COLO829 (cell line): ENCODE results near the gene ADAMTSL2.
A peak's percentile ranks its signal among the peaks of the same experiment; 100 is the strongest.
"Not testable (repeated sequence)": the region's sequence is repeated elsewhere in the genome, so short reads cannot be mapped to it uniquely, and the experiment has no call there.

ENCODE experiments used
- DNase-seq: peaks from one replicate; pipeline ENCODE4 v3.0.0; 2012; ENCODE audit warnings: low spot score

The ADAMTSL2 gene

GRCh38 chr9:133558191-133559126, 24.0 kb downstream of the ADAMTSL2 start:
- DNase-seq = peak; percentile 92

DNA sequence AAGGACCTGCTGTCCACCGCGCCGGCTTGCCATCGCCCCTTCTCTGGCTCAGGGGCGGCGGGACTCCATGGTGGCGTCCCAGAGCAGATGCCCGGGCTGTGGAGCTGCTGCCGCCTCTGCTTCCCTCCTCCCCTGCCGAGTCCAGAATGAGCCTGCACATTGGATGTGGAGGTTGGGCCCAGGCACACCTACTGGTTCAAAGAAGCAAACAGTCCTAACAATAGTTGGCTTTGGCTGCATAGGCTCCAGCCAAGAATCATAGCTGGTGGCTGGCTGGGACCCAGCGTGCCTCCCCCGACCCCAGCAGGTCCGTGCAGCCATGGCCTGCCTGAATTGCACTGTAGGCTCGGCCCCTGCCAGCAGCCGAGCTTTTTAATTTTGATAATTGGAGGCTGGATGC, 25.8 kb downstream of the ADAMTSL2 start:
- no peak for DNase-seq

DNA sequence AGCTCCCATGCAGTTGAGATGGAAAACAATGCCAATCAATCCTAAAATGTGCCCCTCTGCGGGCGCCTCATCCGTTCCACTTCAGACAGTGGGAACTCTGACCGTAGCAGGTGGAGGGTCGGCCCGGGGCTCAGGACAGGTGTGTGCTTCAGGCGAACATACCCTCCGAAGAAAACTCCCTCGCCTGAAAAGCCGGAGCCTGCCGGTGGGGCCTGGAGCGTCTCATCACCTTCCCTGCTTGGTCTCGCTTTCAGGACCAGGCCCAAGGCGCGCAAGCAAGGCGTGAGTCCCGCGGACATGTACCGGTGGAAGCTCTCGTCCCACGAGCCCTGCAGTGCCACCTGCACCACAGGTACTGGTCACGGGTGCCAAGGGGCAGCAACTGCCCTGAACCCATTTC, 26.4 kb downstream of the ADAMTSL2 start:
- DNase-seq = no peak

- DNase-seq = no peak
These were observed 27.6 kb downstream of the ADAMTSL2 start for GRCh38 chr9:133561976-133562554.

DNA sequence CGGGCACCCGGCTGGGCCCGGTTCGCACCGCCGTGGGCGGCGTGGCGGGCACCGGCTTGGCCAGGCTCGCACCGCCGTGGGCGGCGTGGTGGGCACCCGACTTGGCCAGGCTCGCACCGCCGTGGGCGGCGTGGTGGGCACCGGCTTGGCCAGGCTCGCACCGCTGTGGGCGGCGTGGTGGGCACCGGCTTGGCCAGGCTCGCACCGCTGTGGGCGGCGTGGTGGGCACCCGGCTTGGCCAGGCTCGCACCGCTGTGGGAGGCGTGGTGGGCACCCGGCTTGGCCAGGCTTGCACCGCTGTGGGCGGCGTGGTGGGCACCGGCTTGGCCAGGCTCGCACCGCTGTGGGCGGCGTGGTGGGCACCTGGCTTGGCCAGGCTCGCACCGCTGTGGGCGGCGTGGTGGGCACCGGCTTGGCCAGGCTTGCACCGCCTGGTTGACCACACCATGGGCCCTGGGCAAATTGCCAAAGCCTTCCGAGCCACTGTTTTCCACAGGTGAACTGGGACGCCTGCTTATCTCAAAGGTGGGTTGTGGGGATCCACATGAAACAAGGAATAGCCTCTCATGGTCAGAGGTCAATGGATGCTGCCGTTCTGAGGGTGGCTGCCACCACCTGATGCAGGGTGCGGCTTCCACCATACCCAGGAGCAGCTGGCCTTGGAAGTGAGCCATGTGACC, 28.2 kb downstream of the ADAMTSL2 start:
- DNase-seq = no peak

DNA sequence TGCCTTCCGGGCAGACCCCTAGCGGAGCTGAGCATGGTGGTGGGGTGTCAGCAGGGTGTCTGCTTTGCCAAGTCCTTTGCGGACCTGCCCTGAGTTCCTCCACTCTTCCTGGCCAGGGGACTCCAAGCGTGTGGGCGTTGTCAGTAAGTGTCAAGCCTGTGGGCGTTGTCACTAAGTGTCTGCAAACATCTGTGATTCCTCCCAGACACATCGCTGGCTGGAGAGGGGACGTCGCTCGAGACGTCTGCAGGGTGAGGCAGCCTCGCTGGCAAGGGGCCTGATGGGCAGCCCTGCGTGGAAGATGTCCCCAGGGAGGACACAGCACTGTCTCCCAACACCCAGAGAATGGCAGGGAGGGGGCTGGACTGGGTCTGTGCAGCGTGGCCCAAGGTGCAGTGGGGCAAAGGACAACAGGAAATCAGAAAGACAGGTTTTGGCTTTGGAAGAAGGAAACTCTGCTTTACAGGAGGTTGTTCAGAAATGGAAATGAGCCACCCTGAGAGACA, 28.8 kb downstream of the ADAMTSL2 start:
- no peak for DNase-seq

- not testable (repeated sequence) for DNase-seq
These were observed 29.3 kb downstream of the ADAMTSL2 start for GRCh38 chr9:133563814-133564213.

DNA sequence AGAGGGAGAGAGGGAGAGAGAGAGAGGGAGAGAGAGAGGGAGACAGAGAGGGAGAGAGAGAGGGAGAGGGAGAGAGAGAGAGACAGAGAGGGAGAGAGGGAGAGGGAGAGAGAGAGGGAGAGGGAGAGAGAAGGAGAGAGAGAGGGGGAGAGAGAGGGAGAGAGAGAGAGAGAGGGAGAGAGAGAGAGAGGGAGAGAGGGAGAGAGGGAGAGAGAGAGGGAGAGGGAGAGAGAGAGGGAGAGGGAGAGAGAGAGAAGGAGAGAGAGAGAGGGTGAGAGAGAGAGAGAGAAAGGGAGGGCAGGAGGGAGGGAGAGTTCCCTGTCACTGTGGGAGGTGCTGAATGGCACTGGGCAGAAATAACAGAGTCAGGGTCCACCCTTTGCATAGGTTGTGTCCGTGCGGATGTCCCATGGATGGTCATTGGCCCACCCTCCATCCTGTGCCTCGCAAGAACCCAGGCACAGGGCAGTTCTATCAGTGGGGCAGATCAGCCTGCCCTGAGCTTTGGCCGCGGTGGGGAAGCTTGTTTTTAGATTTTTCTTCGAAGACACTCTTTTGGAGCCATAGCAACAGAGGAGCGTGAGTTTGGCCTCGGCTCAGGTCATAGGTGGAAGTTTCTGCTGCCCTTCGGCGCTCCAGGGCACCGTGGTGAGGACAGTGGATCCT, 30.1 kb downstream of the ADAMTSL2 start:
- DNase-seq = no peak

- DNase-seq = no peak
These were observed 31.9 kb downstream of the ADAMTSL2 start for GRCh38 chr9:133566382-133566781.

DNA sequence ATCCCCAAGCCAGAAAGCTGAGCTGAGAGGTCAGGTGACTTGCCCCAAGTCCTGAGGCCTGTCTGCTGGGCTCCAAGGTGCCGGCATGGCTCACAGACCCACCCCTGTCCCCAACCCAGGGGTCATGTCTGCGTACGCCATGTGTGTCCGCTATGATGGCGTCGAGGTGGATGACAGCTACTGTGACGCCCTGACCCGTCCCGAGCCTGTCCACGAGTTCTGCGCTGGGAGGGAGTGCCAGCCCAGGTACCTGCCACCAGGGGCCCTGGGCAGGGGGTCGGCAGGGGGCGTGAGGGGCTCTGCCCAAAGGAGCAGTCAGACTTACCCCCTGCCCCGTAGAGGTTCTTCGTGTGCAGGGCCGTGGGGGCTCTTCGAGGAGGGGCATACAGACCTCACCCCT, 32.3 kb downstream of the ADAMTSL2 start:
- DNase-seq = no peak

- no peak for DNase-seq
These were observed 33.7 kb downstream of the ADAMTSL2 start for GRCh38 chr9:133568186-133568585.

DNA sequence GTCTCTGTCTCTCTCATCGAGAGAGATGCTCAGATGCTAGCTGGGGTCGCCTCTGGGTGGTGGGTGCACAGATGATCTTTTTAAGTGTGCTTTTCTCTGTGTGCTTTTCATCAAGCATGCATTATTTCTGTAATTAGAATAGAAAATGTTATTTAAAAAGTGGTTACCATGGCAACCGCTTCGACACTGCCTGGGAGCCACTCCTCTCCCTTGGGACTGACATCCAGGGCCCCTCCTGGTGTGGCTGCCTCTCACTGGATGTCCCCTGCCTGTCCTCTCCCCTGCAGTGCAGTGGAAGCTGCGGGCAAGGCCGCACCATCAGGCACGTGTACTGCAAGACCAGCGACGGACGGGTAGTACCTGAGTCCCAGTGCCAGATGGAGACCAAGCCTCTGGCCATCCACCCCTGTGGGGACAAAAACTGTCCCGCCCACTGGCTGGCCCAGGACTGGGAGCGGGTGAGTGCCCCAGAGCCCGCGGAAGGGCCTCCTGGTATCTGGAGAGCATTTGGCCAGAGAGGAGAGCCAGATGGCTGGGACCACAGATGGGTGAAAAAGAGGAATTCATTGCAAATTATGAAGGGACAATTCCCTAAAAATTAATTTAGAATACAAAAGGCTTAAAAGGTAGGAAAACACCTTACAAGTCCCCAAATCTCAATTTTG, 34.7 kb downstream of the ADAMTSL2 start:
- DNase-seq = no peak

GRCh38 chr9:133569891-133570690, 35.6 kb downstream of the ADAMTSL2 start:
- no peak for DNase-seq

GRCh38 chr9:133570691-133571080, 36.2 kb downstream of the ADAMTSL2 start:
- no peak for DNase-seq

DNA sequence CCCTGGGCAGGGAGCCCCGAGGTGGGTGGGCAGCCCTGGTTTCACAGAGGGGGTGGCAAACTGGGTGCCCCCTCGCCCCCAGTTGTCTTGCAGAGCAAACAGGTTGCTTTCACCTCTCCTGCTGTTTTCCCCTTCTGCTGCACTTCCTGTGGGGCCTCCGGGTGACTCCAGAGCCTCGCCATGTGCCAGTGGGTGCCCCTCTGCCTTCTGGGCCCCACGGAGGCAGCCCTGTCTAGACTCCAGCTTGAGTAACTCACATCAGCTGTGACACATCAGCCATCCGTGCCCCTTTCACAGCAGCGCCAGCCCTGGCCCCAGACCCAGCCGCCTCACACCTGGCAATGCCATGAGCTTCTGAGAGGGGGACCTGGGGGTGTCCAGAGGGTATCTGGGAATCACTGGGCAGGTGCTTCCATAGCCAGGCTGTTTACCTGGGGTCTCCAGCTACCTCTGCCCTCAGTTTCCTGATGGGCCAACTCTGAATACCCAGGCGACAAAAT, 36.9 kb downstream of the ADAMTSL2 start:
- no peak for DNase-seq

- DNase-seq = no peak
These were observed 37.5 kb downstream of the ADAMTSL2 start for GRCh38 chr9:133571896-133572595.

GRCh38 chr9:133572821-133573361, 38.4 kb downstream of the ADAMTSL2 start:
- no peak for DNase-seq

- DNase-seq = no peak
These were observed 39.4 kb downstream of the ADAMTSL2 start for GRCh38 chr9:133573791-133574515.

GRCh38 chr9:133574771-133575170, 40.3 kb downstream of the ADAMTSL2 start:
- DNase-seq = no peak
